GM19397 (cell line): ENCODE measurements around the gene VWA8.
"Not testable (repeated sequence)": the region's sequence is repeated elsewhere in the genome, so short reads cannot be mapped to it uniquely, and the experiment has no call there.

Experiments
- ATAC-seq: cut with Tn5 transposase; IDR thresholded peaks from one replicate; pipeline ENCODE4 v1.9.1; 2021; ENCODE audit warnings: mild to moderate bottlenecking, moderate library complexity; ENCODE audit not compliant: unreplicated experiment

The VWA8 gene

DNA sequence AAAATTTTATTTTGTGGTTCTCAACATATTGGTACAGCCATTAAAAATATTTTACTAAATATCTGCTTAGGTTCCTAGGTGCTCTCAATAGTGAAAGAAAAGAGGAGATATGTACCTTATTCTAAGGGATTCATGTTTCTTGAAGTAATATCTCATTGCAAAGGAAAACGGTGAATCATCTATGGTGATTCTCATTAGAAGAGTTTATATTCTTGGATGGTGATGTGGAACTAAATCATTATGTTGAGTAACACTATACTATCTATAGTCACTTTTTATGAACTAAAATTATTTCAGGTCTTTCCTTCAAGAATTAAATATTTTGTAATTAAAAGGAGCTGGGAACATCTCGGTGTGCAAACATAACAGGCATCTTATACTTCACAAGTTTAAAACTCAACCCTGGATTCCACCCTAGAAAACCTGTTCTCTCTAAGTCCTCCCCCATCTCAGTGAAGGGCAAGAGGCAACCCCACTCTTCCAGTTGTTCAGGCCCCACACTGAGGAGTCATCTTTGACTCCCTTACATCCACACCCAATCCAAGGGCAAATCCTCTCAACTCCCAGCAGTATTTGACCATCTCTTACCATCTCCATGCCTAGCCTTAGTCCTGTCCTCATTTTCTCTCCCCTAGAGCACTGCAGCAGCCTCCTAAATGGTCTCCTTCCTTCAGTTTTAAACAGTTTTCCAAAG lies 363.4 kb downstream of the VWA8 start:
- no peak for ATAC-seq

DNA sequence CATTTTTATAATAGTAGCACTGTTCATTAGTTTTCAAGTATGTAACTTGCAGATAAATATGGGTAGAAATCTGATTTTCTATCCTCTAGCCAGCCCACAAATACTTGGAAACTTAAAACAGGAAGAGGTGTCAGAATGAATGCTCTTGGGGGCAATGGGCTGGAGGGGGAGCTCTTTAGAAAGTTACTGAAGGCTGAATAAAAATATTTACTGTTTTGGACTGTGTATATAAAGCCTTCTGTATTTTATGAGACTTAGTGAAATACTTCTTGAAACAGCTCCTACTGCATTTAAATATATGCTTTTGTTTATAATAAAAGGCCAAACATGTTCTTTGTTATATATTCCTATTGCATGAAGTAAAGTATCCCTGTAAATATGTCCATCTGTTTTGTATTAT lies 364.7 kb downstream of the VWA8 start:
- no peak for ATAC-seq

DNA sequence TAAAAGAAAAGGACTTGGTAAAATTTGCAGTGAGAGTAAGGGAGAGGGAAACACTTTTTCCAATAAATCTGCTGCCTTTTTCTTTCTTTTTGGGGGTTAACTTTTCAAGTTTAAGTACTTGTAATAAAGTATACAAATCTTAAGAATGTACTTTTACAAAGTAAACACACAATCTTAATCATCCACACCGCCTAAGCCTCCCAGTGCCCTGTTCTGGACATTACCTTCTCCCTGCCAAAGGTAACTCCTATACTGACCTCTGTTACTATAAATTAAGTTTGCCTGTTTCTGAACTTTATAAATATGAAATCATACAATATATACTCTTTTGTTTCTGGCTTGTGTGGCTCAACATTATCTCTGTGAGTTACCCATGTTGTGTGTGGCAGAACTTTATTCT lies 365.6 kb downstream of the VWA8 start:
- ATAC-seq = no peak

DNA sequence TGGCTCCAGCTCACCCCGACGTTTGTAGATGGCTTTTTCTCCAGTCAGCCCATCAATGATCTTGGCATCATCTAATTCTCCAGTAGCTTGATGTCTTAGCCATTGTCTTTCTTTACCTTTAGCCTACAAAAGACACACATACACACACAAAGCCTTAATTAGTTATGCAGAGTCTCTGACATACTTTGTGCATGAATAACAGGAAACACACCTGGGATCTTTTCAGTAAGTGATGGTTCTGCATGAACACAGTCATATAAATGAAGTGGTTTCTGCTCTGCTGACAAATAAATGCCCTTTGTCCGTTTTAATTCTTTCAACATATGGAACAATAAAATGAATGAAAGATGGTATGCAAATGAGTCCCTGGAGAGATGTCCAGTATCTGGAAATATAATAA lies 370.3 kb downstream of the VWA8 start:
- no peak for ATAC-seq

DNA sequence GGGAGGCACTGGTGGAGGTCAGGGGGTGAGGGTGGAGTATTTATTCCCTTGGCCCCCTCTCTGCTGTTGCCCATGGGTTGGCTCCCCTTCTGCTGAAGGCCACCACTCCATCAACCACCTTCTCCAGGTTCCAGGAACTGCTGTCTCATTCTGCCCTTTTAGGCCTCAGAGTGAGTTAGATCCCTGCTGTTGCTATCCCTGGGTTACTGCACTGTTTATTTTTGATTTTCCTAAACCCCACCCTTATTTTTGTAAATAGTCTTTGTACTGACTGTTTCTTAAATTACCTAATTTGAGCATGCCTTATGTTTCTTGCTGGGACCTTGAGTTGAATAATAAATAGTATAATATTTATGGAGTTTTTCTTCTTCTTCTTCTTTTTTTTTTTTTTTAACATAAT lies 370.8 kb downstream of the VWA8 start:
- no peak for ATAC-seq

DNA sequence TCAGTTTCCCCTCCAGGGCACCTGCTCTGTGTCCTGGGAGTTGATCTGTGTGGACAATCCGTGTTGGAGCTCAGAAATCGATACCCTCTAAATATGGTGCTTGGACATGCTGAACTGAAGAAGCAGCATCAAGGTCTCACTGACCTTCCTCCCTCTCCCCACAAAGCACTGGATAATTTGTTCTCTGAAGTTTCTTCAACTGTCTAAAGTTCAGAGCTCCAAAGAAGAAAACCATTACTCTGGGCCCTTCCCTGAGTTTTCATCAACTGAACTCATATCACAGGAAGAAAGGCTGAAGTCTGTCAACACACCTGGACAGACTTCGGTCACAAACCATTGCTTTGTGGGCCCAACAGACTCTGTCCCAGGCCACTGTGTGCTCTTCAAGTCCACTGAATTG lies 371.5 kb downstream of the VWA8 start:
- no peak for ATAC-seq

DNA sequence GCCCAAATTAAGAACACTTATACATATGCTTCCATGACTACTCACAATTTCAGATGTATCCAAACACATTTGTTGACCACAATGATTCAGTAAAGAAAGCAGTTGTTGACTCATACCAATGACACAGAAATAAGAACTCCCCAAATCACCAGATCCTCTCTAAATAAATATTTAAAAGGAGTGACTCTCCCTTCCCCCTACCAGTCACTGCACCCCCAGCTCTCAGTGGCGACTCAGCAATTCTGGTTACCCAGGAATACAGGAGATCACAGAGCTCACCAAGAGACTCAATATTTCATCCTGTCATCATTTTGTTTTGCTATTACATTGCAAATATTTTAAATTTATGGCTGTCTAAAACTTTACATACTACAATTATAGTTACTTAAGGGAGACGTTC lies 372.0 kb downstream of the VWA8 start:
- ATAC-seq = no peak

DNA sequence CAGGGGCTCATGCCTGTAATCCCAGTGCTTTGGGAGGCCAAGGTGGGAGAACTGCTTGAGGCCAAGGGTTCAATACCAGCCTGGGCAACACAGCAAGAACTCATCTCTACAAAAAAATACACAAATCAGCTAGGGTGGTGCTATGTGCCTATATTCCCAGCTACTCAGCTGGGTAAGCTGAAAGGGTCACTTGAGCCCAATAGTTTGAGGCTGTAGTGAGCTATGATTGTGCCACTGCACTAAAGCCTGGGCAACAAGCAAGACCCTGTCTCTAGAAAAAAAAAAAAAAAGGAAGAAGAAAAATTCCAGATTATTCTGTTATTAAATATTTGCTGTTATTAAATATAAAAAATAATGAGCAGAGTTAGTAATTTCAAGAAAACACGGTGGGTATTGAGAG lies 372.5 kb downstream of the VWA8 start:
- ATAC-seq = no peak

DNA sequence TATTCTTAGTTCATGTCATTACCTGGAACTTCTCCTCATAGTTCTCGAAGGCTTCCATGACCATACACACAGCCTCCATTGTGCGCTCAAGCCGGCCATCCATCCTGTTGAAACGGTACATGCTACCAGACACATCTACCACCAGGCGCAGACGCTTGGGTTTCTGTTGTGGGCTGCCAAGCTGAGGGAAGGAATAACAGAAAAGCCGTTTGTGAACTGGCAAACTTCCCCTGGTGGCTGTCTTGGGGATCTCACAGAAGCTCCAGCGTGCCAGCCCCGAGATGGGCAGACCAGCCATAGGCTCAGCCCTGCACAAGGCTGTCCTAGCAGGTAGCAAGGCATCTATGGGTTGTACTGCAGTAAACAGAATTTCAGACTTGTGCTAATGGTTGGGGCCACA lies 373.4 kb downstream of the VWA8 start:
- ATAC-seq = no peak

DNA sequence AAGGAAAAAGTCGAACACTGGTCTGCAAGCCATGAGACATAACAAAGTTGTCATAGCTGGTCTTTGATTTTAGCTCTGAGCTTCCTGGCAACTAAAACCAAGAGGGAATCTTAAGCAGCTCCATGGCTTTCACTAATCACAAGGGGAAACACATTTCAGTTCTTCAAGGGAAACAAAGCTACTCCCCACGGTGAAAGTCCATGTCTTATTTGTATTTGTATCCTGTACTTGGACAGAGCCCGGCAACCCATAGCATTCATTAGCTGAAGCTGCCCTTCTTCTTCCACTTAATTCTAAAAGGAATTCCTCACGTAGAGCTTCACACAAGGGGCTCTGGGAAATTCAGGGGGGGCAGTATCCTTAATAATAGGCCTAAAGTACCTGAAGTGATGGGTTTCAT lies 374.7 kb downstream of the VWA8 start:
- ATAC-seq = no peak

DNA sequence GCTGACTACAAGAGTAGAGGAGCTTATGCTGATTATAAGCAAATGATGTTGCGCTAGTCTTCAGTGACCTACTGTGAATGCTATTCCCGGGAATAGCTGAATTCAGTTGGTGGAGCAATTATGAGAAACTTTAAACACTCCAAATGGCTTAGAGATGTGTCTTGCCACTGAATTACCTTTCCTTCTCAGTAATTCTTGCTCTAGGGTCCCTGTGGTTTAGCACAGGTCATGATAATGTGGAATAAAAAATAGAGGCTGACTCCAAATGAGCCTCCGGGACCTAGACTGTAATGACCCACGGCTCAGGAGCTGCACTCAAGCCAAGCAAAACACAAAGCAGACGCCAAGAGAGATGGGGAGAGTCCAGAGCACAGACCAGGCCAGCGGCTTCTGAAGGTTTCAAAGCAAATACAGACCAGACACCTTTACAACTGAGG lies 378.9 kb downstream of the VWA8 start:
- no peak for ATAC-seq

DNA sequence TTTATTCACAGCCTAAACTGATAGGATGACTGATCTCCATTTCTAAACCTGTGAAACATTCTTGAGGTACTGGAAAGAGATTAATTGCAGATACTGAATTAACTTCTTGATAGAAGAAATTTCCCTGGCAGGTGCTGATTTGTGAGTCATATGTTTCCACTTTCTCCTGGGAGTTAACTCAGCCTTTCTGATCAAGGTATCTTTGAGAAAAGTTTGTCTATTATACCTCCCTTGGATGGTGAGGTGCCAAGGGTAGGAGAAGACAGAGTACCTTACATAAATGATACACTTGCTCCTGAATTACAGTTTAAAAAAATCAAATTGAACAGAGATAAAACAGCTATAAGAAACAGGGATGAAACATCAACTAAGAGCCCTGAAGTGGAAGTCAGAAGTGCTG lies 380.6 kb downstream of the VWA8 start:
- ATAC-seq = no peak

DNA sequence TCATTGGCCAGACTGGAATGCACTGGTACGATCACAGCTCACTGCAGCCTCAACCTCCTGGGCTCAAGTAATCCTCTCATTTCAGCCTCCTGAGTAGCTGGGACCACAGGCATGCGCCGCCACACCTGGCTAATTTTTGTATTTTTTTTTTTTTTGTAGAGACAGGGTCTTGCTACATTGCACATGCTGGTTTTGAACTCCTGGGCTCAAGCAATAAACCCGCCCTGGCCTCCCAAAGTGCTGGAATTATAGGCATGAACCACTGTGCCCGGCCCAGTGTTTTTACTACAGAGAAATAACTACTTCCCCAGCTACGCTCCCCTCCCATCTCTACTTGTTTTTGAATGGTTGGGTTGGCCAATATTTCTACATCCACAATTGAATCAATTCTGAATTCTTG lies 381.0 kb downstream of the VWA8 start:
- no peak for ATAC-seq

DNA sequence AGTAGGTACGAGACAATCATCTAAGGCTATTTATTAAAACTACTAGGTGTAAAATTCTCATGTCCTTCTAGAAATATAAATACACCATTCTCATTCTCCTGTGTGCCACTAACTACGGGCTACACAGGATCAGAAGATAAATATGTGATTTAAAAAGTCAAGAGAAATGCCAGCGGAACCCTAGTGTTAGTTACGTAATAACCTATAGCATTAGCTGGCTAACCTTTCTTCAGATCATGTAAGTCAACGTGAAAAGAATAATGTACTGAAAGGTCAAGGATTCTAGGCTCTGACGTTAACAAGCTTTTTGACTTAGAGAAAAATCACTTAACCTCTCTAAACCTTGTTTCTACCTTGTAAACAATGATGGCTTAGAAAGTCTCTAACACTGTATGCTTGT lies 381.7 kb downstream of the VWA8 start:
- ATAC-seq = no peak

DNA sequence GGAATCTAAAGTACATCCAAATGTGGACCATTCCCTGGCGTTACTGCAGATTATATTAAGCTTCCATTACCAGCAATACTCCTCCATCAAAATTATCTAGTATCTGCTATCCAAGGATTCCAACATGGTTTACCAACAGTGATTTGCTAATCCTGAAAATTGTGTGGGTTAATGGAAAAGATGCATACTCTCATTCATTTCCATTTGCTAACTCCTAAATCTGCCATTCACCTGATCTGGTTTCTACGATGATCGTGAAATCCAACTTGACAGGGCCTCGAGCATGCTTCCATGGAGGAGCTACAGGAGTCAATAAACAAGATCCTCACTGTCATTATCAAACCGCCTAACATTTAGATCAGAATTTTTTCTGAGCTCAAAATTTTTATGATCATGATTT lies 382.5 kb downstream of the VWA8 start:
- no peak for ATAC-seq

DNA sequence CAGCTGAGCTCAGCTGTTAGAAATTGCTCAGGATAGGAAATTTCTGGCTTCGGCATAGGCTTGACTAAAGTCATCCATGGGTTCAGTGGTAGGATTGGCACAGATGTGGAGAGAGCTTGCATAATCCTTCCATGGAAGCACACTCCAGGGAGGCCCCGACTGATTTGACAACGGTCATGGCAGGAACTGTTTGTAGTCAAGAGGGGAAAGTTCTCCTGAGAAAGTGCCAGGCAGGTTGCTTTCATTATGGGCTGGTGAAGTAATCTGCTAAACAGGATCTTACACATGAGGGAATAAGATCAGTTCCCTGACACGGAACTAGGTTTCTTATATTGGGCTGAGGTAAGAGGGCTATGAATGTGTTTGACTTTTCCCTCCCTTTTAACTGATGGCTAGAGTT lies 383.5 kb downstream of the VWA8 start:
- ATAC-seq = no peak

DNA sequence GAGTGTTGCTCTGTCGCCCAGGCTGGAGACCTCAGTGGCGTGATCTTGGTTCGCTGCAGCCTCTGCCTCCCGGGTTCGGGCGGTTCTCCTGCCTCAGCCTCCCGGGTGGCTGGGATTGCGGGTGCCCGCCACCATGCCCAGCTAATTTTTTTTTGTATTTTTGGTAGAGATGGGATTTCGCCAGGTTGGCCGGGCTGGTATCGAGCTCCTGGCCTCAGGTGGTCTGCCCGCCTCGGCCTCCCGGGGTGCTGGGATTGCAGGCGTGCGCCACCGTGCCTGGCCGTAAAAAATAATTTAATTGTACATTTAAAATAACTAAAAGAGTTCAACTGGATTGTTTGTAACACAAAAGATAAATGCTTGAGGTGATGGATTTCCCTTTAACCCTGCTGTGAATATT lies 387.3 kb downstream of the VWA8 start:
- ATAC-seq = not testable (repeated sequence)

DNA sequence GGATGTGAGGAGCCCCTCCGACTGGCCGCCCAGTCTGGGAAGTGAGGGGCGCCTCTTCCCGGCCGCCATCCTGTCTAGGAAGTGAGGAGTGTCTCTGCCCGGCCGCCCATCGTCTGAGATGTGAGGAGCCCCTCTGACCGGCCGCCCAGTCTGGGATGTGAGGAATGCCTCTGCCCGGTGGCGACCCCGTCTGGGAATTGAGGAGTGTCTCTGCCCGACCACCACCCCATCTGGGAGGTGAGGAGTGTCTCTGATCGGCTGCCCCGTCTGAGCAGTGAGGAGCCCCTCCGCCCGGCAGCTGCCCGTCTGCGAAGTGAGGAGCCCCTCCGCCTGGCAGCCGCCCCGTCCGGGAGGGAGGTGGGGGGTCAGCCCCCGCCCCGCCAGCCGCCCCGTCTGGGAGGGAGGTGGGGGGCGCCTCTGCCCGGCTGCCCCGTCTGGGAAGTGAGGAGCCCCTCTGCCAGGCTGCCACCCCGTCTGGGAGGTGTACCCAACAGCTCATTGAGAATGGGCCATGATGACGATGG lies 389.0 kb downstream of the VWA8 start:
- ATAC-seq = not testable (repeated sequence)

DNA sequence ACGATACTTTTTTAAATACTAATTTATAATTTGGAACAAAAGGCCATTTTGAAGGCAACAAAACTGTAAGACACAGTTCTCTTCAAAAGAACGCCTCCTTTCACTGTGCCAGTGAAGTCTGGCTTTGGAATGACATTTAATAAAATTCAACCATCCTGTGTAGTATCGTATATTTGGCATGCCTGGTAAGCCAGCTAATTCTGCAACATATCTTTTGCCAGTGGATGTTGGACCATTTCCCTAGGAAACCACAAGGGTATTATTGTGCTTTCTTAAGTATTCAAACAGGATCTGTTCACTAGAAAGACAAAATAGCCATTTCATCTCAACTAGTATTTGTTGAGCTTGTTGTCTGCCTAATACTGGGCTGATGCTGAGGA lies 391.9 kb downstream of the VWA8 start:
- ATAC-seq = no peak

DNA sequence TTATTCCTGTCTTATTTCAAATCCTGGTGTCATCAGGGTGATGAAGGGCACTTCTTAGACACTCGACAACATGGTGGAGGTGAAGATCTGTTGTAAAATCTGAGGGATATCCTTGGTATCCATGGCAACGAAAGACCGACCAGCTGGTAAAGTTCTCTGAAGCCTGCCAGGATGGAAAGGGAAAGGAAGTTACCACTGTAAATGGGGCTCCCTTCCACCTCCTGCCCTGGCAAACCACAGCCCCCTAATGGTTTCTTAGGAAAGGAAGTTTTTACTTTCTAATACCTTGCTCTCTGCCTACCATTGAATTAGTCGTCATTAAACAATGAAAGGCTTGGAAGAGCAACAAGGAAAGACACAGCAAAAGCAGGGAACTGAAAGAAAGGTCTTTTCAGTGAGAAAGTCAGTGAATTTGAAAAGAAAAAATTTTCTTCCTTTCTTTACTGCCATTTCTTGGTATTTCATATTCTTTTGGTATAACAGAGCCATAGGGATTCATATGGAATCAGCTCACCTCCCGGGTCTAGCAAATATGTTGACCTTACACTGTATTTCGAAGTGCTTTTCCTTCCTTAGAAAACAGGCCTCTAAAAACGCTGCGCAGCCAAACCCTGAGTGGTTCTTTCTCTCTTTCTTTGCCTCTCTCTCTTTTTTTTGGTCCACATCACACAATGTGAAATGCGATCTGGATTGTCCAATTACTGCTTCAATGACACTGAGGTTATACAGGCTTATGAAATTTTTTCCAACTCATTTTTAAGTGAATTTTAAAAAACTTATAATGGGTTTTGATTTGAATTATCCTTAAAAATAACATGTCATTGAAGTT lies 392.6 kb downstream of the VWA8 start:
- ATAC-seq = no peak

DNA sequence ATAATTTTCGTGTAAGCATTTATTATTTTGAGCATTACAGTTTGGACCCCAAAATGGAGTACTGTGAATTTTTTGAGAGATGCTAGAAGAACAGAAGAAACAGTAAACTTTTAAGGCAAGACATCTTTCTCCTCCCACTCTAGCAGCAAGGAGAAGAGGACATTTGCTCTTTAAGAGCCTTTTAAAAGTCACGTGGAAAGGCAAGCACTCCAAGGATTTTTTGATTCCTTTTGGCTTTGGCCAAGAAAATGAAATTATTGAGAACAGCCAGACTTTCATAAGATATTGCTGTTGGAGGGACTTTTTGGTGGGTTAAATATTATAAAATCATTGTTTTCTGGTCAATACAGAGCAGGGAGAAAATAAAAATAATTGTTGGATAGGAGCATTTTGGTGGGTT lies 393.5 kb downstream of the VWA8 start:
- ATAC-seq = no peak

DNA sequence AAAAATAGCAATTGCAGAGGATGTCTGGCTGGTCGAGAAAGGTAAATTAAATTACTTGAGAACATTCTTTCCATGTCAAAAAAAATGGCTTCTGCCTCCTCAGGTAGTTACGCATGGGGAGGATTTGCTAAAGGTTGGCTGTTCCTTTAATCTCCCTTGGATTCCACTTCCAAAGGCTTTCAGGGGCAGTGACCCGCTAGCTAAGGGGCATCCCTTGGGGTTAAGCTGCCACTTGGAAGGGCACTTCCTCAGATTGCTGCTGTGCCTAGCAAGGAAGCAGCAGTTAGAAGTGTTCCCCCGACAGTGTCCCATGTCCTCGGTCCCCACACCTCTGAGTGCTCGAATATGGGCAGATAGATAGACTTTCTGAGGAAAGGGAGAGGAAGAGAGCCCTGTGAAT lies 395.1 kb downstream of the VWA8 start:
- no peak for ATAC-seq
